H1 (cell line): ENCODE data around the gene INO80. TPM values are rescaled to one million over a fixed set of nuclear protein-coding genes. Genes with fewer than 3 reads are reported as not detected.

Source experiments
- CTCF ChIA-PET: fragments of 300-600 bp; sonication (Branson Sonifier 250); formaldehyde crosslinking; loops from one replicate; lab custom pipeline; 2021; ENCODE audit not compliant: partially characterized antibody; lab: Charles Lee
- POLR2A ChIA-PET: fragments of 300-600 bp; sonication (Branson Sonifier 250); formaldehyde crosslinking; loops from one replicate; lab custom pipeline; 2021; ENCODE audit warnings: inconsistent platforms; ENCODE audit not compliant: partially characterized antibody; lab: Charles Lee
- DNase-seq, 2 experiments: peaks; one replicate each; pipeline versions ENCODE4 v3.0.0 to v3.0.0-alpha.2; 2010 to 2022; ENCODE audit warnings: low spot score in 2 of 2, low read depth in 1 of 2, mixed read lengths in 1 of 2
- FAIRE-seq: peaks from 2 replicates; lab custom pipeline; 2011; peaks lifted over from hg19 to GRCh38; lab: Jason Lieb, UNC
- H2AFZ ChIP-seq: 2 replicates; pipeline ENCODE4 v1.8.1; 2012; ENCODE audit warnings: low read length, inconsistent platforms
- H2AK5ac ChIP-seq: 2 replicates; pipeline ENCODE4 v1.6.1; 2013; ENCODE audit warnings: low read depth, low read length
- H2BK120ac ChIP-seq: replicated peaks from 2 replicates; pipeline ENCODE3; 2013; ENCODE audit warnings: low read depth, low read length, inconsistent platforms
- H2BK12ac ChIP-seq: 2 replicates; pipeline ENCODE4 v1.6.1; 2013; ENCODE audit warnings: low read depth, low read length
- H2BK15ac ChIP-seq: 2 replicates; pipeline ENCODE4 v1.6.1; 2013; ENCODE audit warnings: low read length
- H2BK20ac ChIP-seq: 2 replicates; pipeline ENCODE4 v1.6.1; 2013; ENCODE audit warnings: low read length
- H2BK5ac ChIP-seq: 2 replicates; pipeline ENCODE4 v1.6.1; 2013; ENCODE audit warnings: low read depth, low read length
- H3K14ac ChIP-seq: 2 replicates; pipeline ENCODE4 v1.6.1; 2013; ENCODE audit warnings: inconsistent platforms; ENCODE audit not compliant: insufficient read length
- H3K18ac ChIP-seq: 2 replicates; pipeline ENCODE4 v1.6.1; 2013; ENCODE audit warnings: low read length; ENCODE audit errors: extremely low read depth
- H3K23ac ChIP-seq: 2 replicates; pipeline ENCODE4 v1.6.1; 2013; ENCODE audit warnings: inconsistent platforms; ENCODE audit not compliant: insufficient read length
- H3K23me2 ChIP-seq: 2 replicates; pipeline ENCODE4 v1.6.1; 2013; ENCODE audit warnings: low read depth, low read length
- H3K27ac ChIP-seq: 2 replicates; pipeline ENCODE4 v1.6.1; 2011; ENCODE audit warnings: low read depth, low read length, inconsistent platforms
- H3K27me3 ChIP-seq, 4 experiments: replicated peaks in 1 of 4; 1 replicate in 1 of 4; 2 replicates in 3 of 4; pipeline versions ENCODE4 v1.6.1 to v1.8.1; 2011 to 2013; ENCODE audit warnings: low read length in 3 of 4, mild to moderate bottlenecking in 3 of 4, inconsistent platforms in 2 of 4, mixed read lengths in 2 of 4, moderate library complexity in 1 of 4; ENCODE audit not compliant: control insufficient read depth in 3 of 4, insufficient read depth in 3 of 4; ENCODE audit errors: extremely low read depth in 1 of 4
- H3K36me3 ChIP-seq, 4 experiments: 2 replicates each; pipeline versions ENCODE4 v1.6.1 to v1.8.1; 2011 to 2013; ENCODE audit warnings: mild to moderate bottlenecking in 4 of 4, low read length in 3 of 4, moderate library complexity in 2 of 4, control low read depth in 1 of 4, inconsistent platforms in 1 of 4; ENCODE audit not compliant: insufficient read depth in 4 of 4, control insufficient read depth in 2 of 4
- H3K4ac ChIP-seq: replicated peaks from 2 replicates; pipeline ENCODE3; 2013; ENCODE audit warnings: low read length, low read depth, mixed read lengths, inconsistent platforms; ENCODE audit not compliant: insufficient read length
- H3K4me1 ChIP-seq, 4 experiments: replicated peaks in 1 of 4; 1 replicate in 1 of 4; 2 replicates in 3 of 4; pipeline versions ENCODE4 v1.6.1 to v1.8.1; 2011 to 2013; ENCODE audit warnings: low read length in 3 of 4, inconsistent platforms in 2 of 4, mixed read lengths in 1 of 4; ENCODE audit not compliant: insufficient read depth in 4 of 4, control insufficient read depth in 3 of 4
- H3K4me2 ChIP-seq, 2 experiments: 2 replicates each; pipeline versions ENCODE4 v1.6.1 to v1.8.1; 2011 to 2013; ENCODE audit warnings: low read depth in 2 of 2, low read length in 2 of 2, control low read depth in 1 of 2, inconsistent platforms in 1 of 2, mild to moderate bottlenecking in 1 of 2; ENCODE audit not compliant: insufficient read depth in 1 of 2
- H3K4me3 ChIP-seq, 4 experiments: fragments of 200-600, 300-600 bp in 1 of 4; sonication (generic), shearing (Covaris generic), sonication (Bioruptor Twin) in 1 of 4; 2 replicates each; pipeline versions ENCODE4 v1.5.1 to v1.8.1; 2011 to 2016; ENCODE audit warnings: low read length in 4 of 4, low read depth in 3 of 4, control low read depth in 2 of 4, inconsistent platforms in 2 of 4, mild to moderate bottlenecking in 2 of 4, mixed read lengths in 1 of 4, moderate library complexity in 1 of 4; ENCODE audit not compliant: insufficient read depth in 2 of 4; ENCODE audit errors: extremely low read depth in 1 of 4
- H3K56ac ChIP-seq: replicated peaks from 2 replicates; pipeline ENCODE3; 2013; ENCODE audit warnings: low read depth, mild to moderate bottlenecking, mixed read lengths, low read length, inconsistent platforms; ENCODE audit not compliant: insufficient read length
- H3K79me1 ChIP-seq: 2 replicates; pipeline ENCODE4 v1.6.1; 2013; ENCODE audit warnings: low read depth, low read length, control low read depth
- H3K79me2 ChIP-seq, 2 experiments: 2 replicates each; pipeline versions ENCODE4 v1.6.1 to v1.8.1; 2012 to 2013; ENCODE audit warnings: low read length in 2 of 2, mild to moderate bottlenecking in 2 of 2, inconsistent platforms in 1 of 2; ENCODE audit not compliant: insufficient read depth in 2 of 2, control insufficient read depth in 1 of 2
- H3K9ac ChIP-seq, 4 experiments: replicated peaks in 1 of 4; 1 replicate in 1 of 4; 2 replicates in 3 of 4; pipeline versions ENCODE4 v1.6.1 to v1.8.1; 2011 to 2013; ENCODE audit warnings: low read depth in 3 of 4, low read length in 3 of 4, control low read depth in 2 of 4, mild to moderate bottlenecking in 2 of 4, moderate library complexity in 2 of 4, inconsistent platforms in 1 of 4; ENCODE audit errors: extremely low read depth in 1 of 4
- H3K9me3 ChIP-seq, 2 experiments: 2 replicates each; pipeline versions ENCODE4 v1.6.1 to v1.8.1; 2012 to 2013; ENCODE audit warnings: mild to moderate bottlenecking in 2 of 2, moderate library complexity in 2 of 2, control low read depth in 1 of 2, inconsistent platforms in 1 of 2, low read depth in 1 of 2, low read length in 1 of 2, mixed read lengths in 1 of 2; ENCODE audit not compliant: insufficient read depth in 2 of 2
- H4K20me1 ChIP-seq, 2 experiments: replicated peaks in 1 of 2; 2 replicates each; pipeline versions ENCODE3 to v1.8.1; 2011 to 2013; ENCODE audit warnings: inconsistent platforms in 2 of 2, low read length in 2 of 2, mild to moderate bottlenecking in 1 of 2; ENCODE audit not compliant: insufficient read depth in 2 of 2, control insufficient read depth in 1 of 2
- H4K5ac ChIP-seq: 2 replicates; pipeline ENCODE4 v1.6.1; 2013; ENCODE audit warnings: low read length, low read depth, mixed read lengths, inconsistent platforms; ENCODE audit not compliant: insufficient read length
- H4K8ac ChIP-seq: 2 replicates; pipeline ENCODE4 v1.8.0; 2013; ENCODE audit warnings: mild to moderate bottlenecking, moderate library complexity, low read length, inconsistent platforms; ENCODE audit not compliant: insufficient read depth; ENCODE audit errors: extremely low read depth
- H4K91ac ChIP-seq: replicated peaks from 2 replicates; pipeline ENCODE3; 2013; ENCODE audit warnings: low read length, mixed read lengths, inconsistent platforms; ENCODE audit not compliant: insufficient read length
- ASH2L ChIP-seq: fragments of 200-600, 300-600 bp; sonication (generic); IDR thresholded peaks from one replicate; pipeline ENCODE4 v1.7.1; 2017; ENCODE audit warnings: low read length
- CREB1 ChIP-seq: IDR thresholded peaks from 2 replicates; pipeline ENCODE4 v1.6.1; 2012; ENCODE audit warnings: inconsistent platforms
- CTBP2 ChIP-seq: IDR thresholded peaks from 2 replicates; pipeline ENCODE4 v1.7.0; 2011; ENCODE audit warnings: borderline replicate concordance, mild to moderate bottlenecking, moderate library complexity, mixed read lengths, low read length; ENCODE audit not compliant: insufficient read depth, insufficient read length
- EGR1 ChIP-seq: IDR thresholded peaks from 2 replicates; pipeline ENCODE4 v1.6.1; 2011; ENCODE audit warnings: low read depth, low read length, borderline replicate concordance
- JUND ChIP-seq: IDR thresholded peaks from 2 replicates; pipeline ENCODE4 v1.6.1; 2011; ENCODE audit warnings: mild to moderate bottlenecking, improper control_type of control experiment, low read length
- KDM1A ChIP-seq: fragments of 200-600, 300-600 bp; sonication (generic); IDR thresholded peaks from 2 replicates; pipeline ENCODE4 v1.7.1; 2016; ENCODE audit warnings: mild to moderate bottlenecking, low read length, borderline replicate concordance
- NANOG ChIP-seq: IDR thresholded peaks from 2 replicates; pipeline ENCODE4 v1.6.1; 2011; ENCODE audit warnings: low read length, low read depth, mild to moderate bottlenecking, inconsistent platforms; ENCODE audit not compliant: insufficient read depth, poor library complexity, severe bottlenecking
- SIN3A ChIP-seq, 2 experiments: IDR thresholded peaks in 1 of 2; conservative IDR thresholded peaks in 1 of 2; 2 replicates each; pipeline ENCODE4 v1.6.1; 2011 to 2012; ENCODE audit warnings: low read length in 2 of 2, improper control_type of control experiment in 1 of 2, low read depth in 1 of 2, mild to moderate bottlenecking in 1 of 2
- SP1 ChIP-seq: IDR thresholded peaks from 2 replicates; pipeline ENCODE4 v1.6.1; 2011; ENCODE audit warnings: low read depth, low read length
- WGBS, 2 experiments: shearing (Covaris generic) in 1 of 2; methylation state at CpG; one replicate each; pipeline versions ENCODE4 v1.1.6 to v1.1.7; 2013 to 2015; ENCODE audit warnings: low lambda C conversion rate in 2 of 2, mixed read lengths in 2 of 2, inconsistent platforms in 1 of 2, low coverage in 1 of 2, missing lambda C conversion rate in 1 of 2; ENCODE audit not compliant: insufficient replicate concordance in 2 of 2, insufficient coverage in 1 of 2, insufficient read length in 1 of 2; ENCODE audit errors: extremely low coverage in 1 of 2, missing lambda C conversion rate in 1 of 2; 5-methylcytosine and 5-hydroxymethylcytosine counted together
- polyA plus RNA-seq, 7 experiments: library from polyadenylated mRNA; depleted of rRNA in 3 of 7; stranded (reverse) in 5 of 7; unstranded in 2 of 7; fragments of >200 nt in 5 of 7; fragments of 200-250 nt in 2 of 7; gene quantifications; 1 replicate in 5 of 7; 2 replicates in 1 of 7; 4 replicates in 1 of 7; pipeline versions ENCODE4 v1.2.1 to v1.2.3, GENCODE V29; 2011 to 2013; ENCODE audit warnings: missing spikeins in 2 of 7, mixed read lengths in 2 of 7
- total RNA-seq: library from RNA; stranded (reverse); fragmentation: NEBNext Ultra II Directional; extraction: Animal tissue kit (Norgen Biotek cat#: 25700); gene quantifications from 2 replicates; pipeline ENCODE4 v1.2.1, GENCODE V29; 2021
- TF ChIP-seq, protein P1 (sequence below): IDR thresholded peaks from 2 replicates; pipeline ENCODE4 v1.6.1; 2012; ENCODE audit warnings: low read length, inconsistent platforms
- TF ChIP-seq, protein P2 (sequence below): IDR thresholded peaks from 2 replicates; pipeline ENCODE4 v1.6.1; 2011; ENCODE audit warnings: low read depth, mild to moderate bottlenecking, low read length; ENCODE audit not compliant: insufficient read depth

The INO80 gene
- total and polyA plus RNA-seq, 2 of the 8 experiments (the other 6 are each of a cell fraction or from before 2014, with no cell fraction given) = 4.3 to 24.5 TPM

DNA sequence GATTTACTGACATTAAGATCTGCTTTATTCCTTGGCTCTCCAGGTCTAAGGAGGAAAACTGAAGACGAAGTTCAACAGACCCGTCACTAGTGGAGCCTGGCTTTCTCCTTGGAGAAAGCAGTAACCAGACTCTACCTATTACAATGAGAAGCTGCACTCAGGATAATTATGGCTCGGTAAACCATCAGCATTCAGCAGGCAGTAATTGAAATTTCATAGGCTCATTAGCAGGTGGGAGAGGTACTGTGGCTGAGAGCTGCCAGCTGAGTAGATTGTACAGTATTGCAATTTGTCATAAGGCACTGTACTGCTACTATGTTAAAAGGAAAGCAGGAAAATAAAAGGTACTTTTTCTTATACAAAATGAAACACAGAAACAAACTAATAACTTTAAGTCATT is 111.6 kb downstream of the INO80 start:
- Histone ChIP-seq H3K27ac (no peak overlapping the region), H3K4me2 (no peak overlapping the region), H3K9me3 (no peaks in the 10 kb centered on the region), H3K79me2 (no peaks in the 10 kb centered on the region), H3K4ac (no peak overlapping the region), H2BK5ac (no peak overlapping the region), H2BK15ac (no peak overlapping the region), H2BK12ac (no peak overlapping the region), H4K91ac (no peak overlapping the region), H3K18ac (no peak overlapping the region), H3K79me1 (no peaks in the 10 kb centered on the region), H3K56ac (no peak overlapping the region), H4K20me1 (peaks cover 0 to 1% of the 10 kb centered on the region in 2 experiments), H3K36me3 (peaks cover 0 to 24% (median 7%) of the 10 kb centered on the region in 4 experiments; a peak in 6 of 8 replicates), H3K4me3 (no peak overlapping the region), H3K27me3 (no peaks in the 10 kb centered on the region), H2AFZ (no peak overlapping the region), H3K9ac (no peak overlapping the region), H3K23me2 (no peaks in the 10 kb centered on the region), H2BK20ac (no peak overlapping the region), H3K4me1 (no peaks in the 10 kb centered on the region), H2AK5ac (no peak overlapping the region), H3K23ac (no peak overlapping the region), H4K5ac (no peak overlapping the region), H3K14ac (no peak overlapping the region), H2BK120ac (no peak overlapping the region), H4K8ac (no peak overlapping the region)
- DNase-seq (no peak), FAIRE-seq (no peak)
- CTCF ChIA-PET = interaction anchor here (1.0 to 1.6 kb wide), 3 partner anchors 13 to 101 kb away, joined by 3 to 6 read pairs (median 3); no protein-coding TSS in a partner anchor
- POLR2A ChIA-PET = no interaction called here
- 90% methylated on average over 3 of the region's 3 CpGs; no CpG with 5 or more reads in 1 of the 2 experiments for WGBS, 2 experiments
- TF ChIP-seq JUND (no peak), EGR1 (no peak), KDM1A (no peak), NANOG (no peak), SIN3A (conservative IDR thresholded peaks at IDR 0.05 in 1 of 2, IDR thresholded peaks at IDR 0.05 in 1 of 2; ENCODE audit: low read depth in 1 of 2, low read length in 2 of 2) (no peak), ASH2L (no peak), CTBP2 (no peak), CREB1 (no peak), SP1 (no peak)
- TF ChIP-seq, protein P1, sequence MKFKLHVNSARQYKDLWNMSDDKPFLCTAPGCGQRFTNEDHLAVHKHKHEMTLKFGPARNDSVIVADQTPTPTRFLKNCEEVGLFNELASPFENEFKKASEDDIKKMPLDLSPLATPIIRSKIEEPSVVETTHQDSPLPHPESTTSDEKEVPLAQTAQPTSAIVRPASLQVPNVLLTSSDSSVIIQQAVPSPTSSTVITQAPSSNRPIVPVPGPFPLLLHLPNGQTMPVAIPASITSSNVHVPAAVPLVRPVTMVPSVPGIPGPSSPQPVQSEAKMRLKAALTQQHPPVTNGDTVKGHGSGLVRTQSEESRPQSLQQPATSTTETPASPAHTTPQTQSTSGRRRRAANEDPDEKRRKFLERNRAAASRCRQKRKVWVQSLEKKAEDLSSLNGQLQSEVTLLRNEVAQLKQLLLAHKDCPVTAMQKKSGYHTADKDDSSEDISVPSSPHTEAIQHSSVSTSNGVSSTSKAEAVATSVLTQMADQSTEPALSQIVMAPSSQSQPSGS = no peak
- TF ChIP-seq, protein P2, sequence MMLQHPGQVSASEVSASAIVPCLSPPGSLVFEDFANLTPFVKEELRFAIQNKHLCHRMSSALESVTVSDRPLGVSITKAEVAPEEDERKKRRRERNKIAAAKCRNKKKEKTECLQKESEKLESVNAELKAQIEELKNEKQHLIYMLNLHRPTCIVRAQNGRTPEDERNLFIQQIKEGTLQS = no peak
